ENCODE data around the gene FKBP2.

FKBP2 gene

DNA sequence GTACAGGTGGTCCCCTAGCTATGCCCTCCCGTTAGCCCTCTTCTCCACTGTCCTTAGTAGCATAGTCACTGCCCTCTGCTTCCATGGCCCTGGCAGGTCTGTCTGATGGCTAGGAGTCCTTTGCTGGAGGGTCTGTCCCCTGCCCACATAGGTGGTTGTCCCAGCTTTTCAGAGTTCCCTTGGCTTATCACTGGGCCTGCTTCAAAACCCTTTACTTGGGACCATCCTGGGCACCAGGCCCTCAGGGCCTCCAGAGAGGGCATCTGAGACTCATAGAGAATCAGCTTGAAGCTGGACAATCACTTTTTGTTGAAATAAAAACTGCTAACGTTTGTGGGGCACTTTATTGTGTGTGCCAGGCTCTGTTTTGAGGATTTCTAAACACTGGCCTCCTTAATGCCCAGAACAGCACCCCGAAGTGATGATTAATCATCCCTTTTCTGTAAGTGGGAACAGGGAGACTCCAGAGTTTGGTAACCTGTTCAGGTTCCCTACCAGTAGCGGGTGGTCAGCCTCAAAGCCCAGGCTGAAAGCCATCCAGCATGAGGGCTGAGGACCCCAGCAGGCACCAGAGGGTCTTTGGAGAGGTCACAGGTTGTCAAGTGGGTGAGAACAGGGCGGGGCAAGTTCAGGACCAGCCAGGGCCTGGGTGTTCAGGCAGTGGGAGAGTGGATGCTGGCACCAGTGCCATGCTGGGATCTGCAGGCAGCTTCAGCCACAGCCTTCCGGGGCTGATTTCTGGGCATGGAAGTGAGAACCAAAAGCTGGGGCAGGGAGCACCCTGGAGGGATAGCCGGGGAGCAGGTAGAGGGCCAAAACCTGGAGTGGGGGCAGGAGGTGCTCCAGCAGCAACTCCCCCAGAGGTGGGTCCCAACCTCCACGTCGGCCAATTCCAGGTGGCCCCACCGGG, 49.7 kb downstream of the FKBP2 start:
- Histone ChIP-seq H3K27ac (no peak overlapping the region), H3K9ac (ENCODE audit: insufficient read length) (no peak overlapping the region), H3K4me3 (no peak overlapping the region), H3K36me3 (ENCODE audit: insufficient read depth, low read length) (no peaks in the 10 kb centered on the region), H3K9me3 (ENCODE audit: low read depth, low read length) (no peaks in the 10 kb centered on the region)
- TF ChIP-seq FOXP2 (optimal IDR thresholded peaks at IDR 0.05; ENCODE audit: control extremely low read depth, extremely low read length, insufficient read depth) (no peak), EZH2 (IDR thresholded peaks at IDR 0.05) (no peak), POLR2AphosphoS5 (IDR thresholded peaks at IDR 0.05; ENCODE audit: borderline replicate concordance, low read depth, low read length) (no peak)
- no peak for DNase-seq (ENCODE audit: low read depth, low spot score)

DNA sequence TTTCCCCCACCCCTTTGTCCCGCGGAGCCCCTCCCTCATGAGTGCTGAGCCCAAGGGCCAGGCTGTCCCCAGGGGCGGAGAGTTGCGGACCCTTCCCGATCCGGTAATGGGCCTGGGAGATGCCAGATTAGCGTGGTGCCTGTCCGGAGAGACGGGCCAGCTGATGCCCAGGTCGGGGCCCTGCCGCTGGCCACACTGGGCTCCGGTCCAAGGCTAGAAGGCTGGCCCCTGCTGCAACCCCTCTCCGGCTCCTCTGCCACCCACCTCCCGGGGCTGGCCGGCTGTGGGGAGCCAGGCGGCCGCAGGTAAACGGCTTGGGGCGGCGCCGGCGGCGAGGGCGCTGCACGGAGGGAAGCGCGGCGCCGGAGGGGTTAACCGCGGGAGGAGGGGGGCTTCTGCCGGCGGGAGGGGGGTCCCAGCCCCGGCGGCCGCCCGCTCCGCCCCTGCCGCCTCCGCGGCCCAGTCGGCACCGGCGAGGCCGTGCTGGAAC, 50.4 kb downstream of the FKBP2 start, which contains the start of gene KCNK4:
TSS of gene KCNK4 (plus strand) at position 41 of the 490 bp plus-strand sequence. CDS start 1,717 bp downstream, outside the sequence.
- Histone ChIP-seq H3K9ac (ENCODE audit: insufficient read length) (no peak within 1 kb of the TSS), H3K4me3 (peak within 1 kb of the TSS; percentile 56), H3K9me3 (ENCODE audit: low read depth, low read length) (no peaks in the 10 kb centered on the region), H3K27ac (no peak within 1 kb of the TSS), H3K36me3 (ENCODE audit: insufficient read depth, low read length) (no peaks in the 10 kb centered on the region)
- no peak for TF ChIP-seq POLR2AphosphoS5 (IDR thresholded peaks at IDR 0.05; ENCODE audit: borderline replicate concordance, low read depth, low read length)
- no peak for TF ChIP-seq EZH2 (IDR thresholded peaks at IDR 0.05)
- TF ChIP-seq FOXP2 (optimal IDR thresholded peaks at IDR 0.05; ENCODE audit: control extremely low read depth, extremely low read length, insufficient read depth), result no peak
- no peak for DNase-seq (ENCODE audit: low read depth, low spot score)

DNA sequence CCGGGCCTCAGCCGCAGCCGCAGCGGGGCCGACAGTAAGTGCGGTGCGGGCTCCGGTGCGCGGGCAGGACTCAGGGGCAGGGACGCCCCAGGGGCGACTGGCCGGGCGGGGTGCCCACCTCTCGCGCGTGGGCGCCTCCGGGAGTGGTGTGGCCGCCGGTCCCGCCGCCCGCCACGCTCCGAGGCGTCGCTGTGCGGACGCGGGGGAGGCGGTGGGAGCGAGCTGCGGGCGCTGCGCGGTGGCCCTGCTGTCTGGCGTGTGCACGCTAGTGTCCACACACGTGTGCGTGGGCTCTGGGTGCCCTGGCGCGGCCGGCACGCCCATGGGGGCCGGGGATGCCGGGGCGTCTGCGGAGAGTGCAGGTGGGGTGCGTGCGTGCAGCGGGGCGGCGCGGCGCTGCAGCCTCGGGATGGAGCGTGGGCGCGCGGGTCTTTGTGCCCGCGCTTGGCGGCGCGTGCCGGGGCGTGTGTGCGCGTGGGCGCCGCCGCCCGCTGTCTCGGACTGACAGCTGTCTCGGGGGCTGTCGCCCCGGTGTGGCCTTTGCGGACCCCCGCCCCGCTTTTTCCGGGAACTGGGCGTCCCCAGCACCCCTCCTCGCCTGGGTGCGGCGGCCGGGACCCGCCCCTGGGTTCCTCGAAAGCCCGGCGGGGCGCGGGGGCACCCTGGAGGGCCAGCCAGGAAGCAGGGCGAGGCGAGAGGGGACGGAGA, 51.0 kb downstream of the FKBP2 start:
- Histone ChIP-seq H3K27ac (no peak overlapping the region), H3K4me3 (peak overlapping the region; percentile 56)

DNA sequence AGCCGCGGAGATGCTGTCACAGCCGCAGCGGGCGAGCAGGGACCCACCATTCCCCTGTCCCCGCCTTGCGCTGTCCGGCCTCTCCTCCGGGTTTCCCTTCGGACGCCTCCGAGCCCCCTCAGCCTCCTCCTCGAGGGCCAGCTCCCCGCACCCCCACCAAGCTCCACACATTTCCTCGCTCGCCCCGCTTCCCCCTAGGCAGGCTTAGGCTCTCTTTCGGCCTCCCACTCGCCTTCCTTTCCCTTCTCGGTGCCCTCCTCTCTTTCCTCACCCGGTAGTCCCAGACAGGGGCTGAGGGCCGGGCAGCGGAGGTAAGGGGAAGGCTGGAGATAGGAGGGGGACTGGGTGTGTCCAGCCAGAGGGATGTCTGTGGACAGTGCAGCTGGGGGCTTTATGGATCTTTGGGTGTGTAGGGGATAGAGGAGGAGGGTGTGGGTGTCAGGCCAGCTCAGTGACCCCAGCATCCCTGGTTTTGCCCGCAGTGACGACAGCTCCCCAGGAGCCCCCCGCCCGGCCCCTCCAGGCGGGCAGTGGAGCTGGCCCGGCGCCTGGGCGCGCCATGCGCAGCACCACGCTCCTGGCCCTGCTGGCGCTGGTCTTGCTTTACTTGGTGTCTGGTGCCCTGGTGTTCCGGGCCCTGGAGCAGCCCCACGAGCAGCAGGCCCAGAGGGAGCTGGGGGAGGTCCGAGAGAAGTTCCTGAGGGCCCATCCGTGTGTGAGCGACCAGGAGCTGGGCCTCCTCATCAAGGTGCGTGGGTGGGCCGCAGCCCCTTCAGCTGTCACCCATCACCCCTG, 51.8 kb downstream of the FKBP2 start:
- no peak overlapping the region for H3K9ac ChIP-seq (ENCODE audit: insufficient read length)
- H3K4me3 ChIP-seq, result peak overlapping the region; percentile 56
- no peak overlapping the region for H3K27ac ChIP-seq
- H3K36me3 ChIP-seq (ENCODE audit: insufficient read depth, low read length), result no peaks in the 10 kb centered on the region
- no peak for DNase-seq (ENCODE audit: low read depth, low spot score)
- TF ChIP-seq EZH2 (IDR thresholded peaks at IDR 0.05), result no peak
- no peaks in the 10 kb centered on the region for H3K9me3 ChIP-seq (ENCODE audit: low read depth, low read length)

More for the DNA sequence above, 51.0 kb downstream of the FKBP2 start:
- H3K36me3 ChIP-seq (ENCODE audit: insufficient read depth, low read length), result no peaks in the 10 kb centered on the region
- H3K9ac ChIP-seq (ENCODE audit: insufficient read length), result no peak overlapping the region
- H3K9me3 ChIP-seq (ENCODE audit: low read depth, low read length), result no peaks in the 10 kb centered on the region
- no peak for DNase-seq (ENCODE audit: low read depth, low spot score)
- TF ChIP-seq POLR2AphosphoS5 (IDR thresholded peaks at IDR 0.05; ENCODE audit: borderline replicate concordance, low read depth, low read length) (no peak), EZH2 (IDR thresholded peaks at IDR 0.05) (no peak), FOXP2 (optimal IDR thresholded peaks at IDR 0.05; ENCODE audit: control extremely low read depth, extremely low read length, insufficient read depth) (no peak)

Data from SK-N-MC (cell line).